Tibial nerve (tissue), 4 donors: ENCODE data around the gene STAMBPL1. TPM values are rescaled to one million over a fixed set of nuclear protein-coding genes. Genes with fewer than 3 reads are reported as not detected.

Experiments
- DNase-seq, 2 donors: peaks; one replicate each; pipeline ENCODE4 v3.0.0-alpha.2; 2019; ENCODE audit warnings: low spot score in 2 of 2
- H3K27ac ChIP-seq, 4 donors: fragments of 200-600 bp; sonication (generic) in 3 of 4; one replicate each; pipeline ENCODE4 v1.5.1; 2017 to 2019; ENCODE audit warnings: mild to moderate bottlenecking in 1 of 4
- H3K27me3 ChIP-seq, 2 donors: fragments of 200-600 bp; sonication (generic) in 1 of 2; one replicate each; pipeline versions ENCODE4 v1.5.1 to v1.6.0; 2017 to 2019
- H3K36me3 ChIP-seq, 3 donors: fragments of 200-600 bp; sonication (generic); one replicate each; pipeline ENCODE4 v1.5.1; 2018 to 2019
- H3K4me1 ChIP-seq, 4 donors: fragments of 200-600 bp; sonication (generic) in 3 of 4; one replicate each; pipeline ENCODE4 v1.5.1; 2017 to 2019
- H3K4me3 ChIP-seq, 4 donors: fragments of 200-600 bp; sonication (generic) in 3 of 4; one replicate each; pipeline ENCODE4 v1.5.1; 2017 to 2019; ENCODE audit warnings: mild to moderate bottlenecking in 1 of 4, moderate library complexity in 1 of 4
- H3K9me3 ChIP-seq, 4 donors: fragments of 200-600 bp; sonication (generic) in 3 of 4; one replicate each; pipeline ENCODE4 v1.5.1; 2017 to 2019
- CTCF ChIP-seq, 5 experiments: fragments of 200-600 bp in 3 of 5; fragments of 450-650 bp in 2 of 5; sonication (generic) in 3 of 5; IDR thresholded peaks; one replicate each; pipeline ENCODE4 v1.5.1; 2016 to 2019; ENCODE audit warnings: antibody characterized with exemption in 5 of 5, mild to moderate bottlenecking in 3 of 5, moderate library complexity in 2 of 5
- EP300 ChIP-seq, 2 donors: sonication (generic); formaldehyde crosslinking; IDR thresholded peaks; one replicate each; pipeline ENCODE4 v1.6.1; 2017; ENCODE audit warnings: antibody characterized with exemption in 2 of 2, mild to moderate bottlenecking in 1 of 2
- POLR2A ChIP-seq, 2 donors: fragments of 450-650 bp; IDR thresholded peaks; one replicate each; pipeline ENCODE4 v1.6.1; 2017; ENCODE audit warnings: antibody characterized with exemption in 2 of 2, mild to moderate bottlenecking in 2 of 2, moderate library complexity in 2 of 2
- WGBS, 2 donors: methylation state at CpG; one replicate each; pipeline ENCODE4 v1.1.5; 2018; 5-methylcytosine and 5-hydroxymethylcytosine counted together
- total RNA-seq, 4 donors: library from RNA; depleted of rRNA; stranded (reverse); fragments of >200 nt; gene quantifications; one replicate each; pipeline ENCODE4 v1.1.0, GENCODE V29; 2016

Gene STAMBPL1
- total RNA-seq, 4 donors from 2014 or later: 14.2 to 34.5 (median 25.5) TPM

DNA sequence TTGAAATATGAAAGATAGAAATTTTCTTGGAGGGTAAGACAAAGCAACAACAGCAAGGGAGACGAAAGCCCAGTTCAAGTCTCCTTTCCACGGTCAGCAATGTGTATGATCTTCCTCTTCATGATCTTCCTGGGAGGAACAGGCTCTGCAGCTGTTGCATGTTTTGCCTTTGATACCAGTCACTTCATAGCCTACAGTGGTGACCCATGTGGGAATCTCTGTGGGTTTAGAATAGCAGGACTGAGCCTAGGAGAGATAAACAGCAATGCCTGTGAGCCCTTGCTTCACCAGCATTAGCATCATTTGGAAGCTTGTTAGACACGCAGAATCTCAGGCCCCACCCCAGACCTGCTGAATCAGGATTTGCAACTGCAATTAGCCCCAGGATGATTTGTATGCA is 31.8 kb downstream of the STAMBPL1 start:
- Histone ChIP-seq H3K9me3 (no peaks in the 10 kb centered on the region), H3K27me3 (no peaks in the 10 kb centered on the region), H3K36me3 (no peaks in the 10 kb centered on the region), H3K4me1 (peaks cover 0 to 4% (median 0%) of the 10 kb centered on the region in 4 donors), H3K4me3 (no peak overlapping the region), H3K27ac (no peak overlapping the region)
- 86 to 95% methylated on average over 3 of the region's 3 CpGs for WGBS, 2 donors
- DNase-seq: no peak
- TF ChIP-seq EP300 (IDR thresholded peaks at IDR 0.05) (no peak), POLR2A (IDR thresholded peaks at IDR 0.05) (no peak), CTCF (IDR thresholded peaks at IDR 0.05) (no peak)

DNA sequence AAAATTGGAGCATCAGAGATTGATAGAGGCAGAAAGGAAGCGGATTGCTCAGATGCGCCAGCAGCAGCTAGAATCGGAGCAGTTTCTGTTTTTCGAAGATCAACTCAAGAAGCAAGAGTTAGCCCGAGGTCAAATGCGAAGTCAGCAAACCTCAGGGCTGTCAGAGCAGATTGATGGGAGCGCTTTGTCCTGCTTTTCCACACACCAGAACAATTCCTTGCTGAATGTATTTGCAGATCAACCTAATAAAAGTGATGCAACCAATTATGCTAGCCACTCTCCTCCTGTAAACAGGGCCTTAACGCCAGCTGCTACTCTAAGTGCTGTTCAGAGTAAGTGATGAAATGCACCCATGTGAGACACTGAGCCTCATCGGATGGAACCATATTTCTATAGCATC is 33.1 kb downstream of the STAMBPL1 start:
- Histone ChIP-seq H3K27me3 (no peaks in the 10 kb centered on the region), H3K27ac (peak overlapping the region in 2 of 4 donors; percentile 60 to 66), H3K36me3 (no peaks in the 10 kb centered on the region), H3K9me3 (no peaks in the 10 kb centered on the region), H3K4me1 (peaks cover 0 to 4% (median 0%) of the 10 kb centered on the region in 4 donors), H3K4me3 (peak overlapping the region in 1 of 4 donors; percentile 4)
- 44 to 58% methylated on average over 9 of the region's 9 CpGs for WGBS, 2 donors
- DNase-seq: no peak
- TF ChIP-seq EP300 (IDR thresholded peaks at IDR 0.05) (peak in 1 of 2 donors; percentile 14), CTCF (IDR thresholded peaks at IDR 0.05) (no peak), POLR2A (IDR thresholded peaks at IDR 0.05) (no peak)

DNA sequence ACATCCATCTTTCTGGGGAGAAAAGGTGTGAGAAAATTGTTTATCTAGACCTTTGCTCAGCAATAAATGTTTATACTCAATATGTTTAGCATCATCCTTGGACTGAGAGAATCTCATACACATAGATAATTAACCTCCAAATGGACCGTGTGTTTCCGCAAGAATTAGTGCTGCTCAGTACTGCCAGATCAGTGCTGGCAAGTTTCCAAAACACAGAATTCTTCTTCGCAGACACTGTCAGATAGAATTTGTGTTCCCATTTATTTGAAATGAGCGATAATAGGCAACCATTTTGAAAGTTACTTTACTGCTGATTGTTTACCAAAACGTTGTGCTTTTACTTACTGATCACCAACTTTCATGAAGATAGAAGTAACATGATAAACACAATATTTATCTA is 33.7 kb downstream of the STAMBPL1 start:
- peaks cover 0 to 4% (median 0%) of the 10 kb centered on the region in 4 donors for H3K4me1 ChIP-seq
- no peak overlapping the region for H3K4me3 ChIP-seq
- no peak for DNase-seq
- no peak overlapping the region for H3K27ac ChIP-seq
- TF ChIP-seq CTCF (IDR thresholded peaks at IDR 0.05) (no peak), POLR2A (IDR thresholded peaks at IDR 0.05) (no peak), EP300 (IDR thresholded peaks at IDR 0.05) (no peak)
- H3K27me3 ChIP-seq: no peaks in the 10 kb centered on the region
- no peaks in the 10 kb centered on the region for H3K9me3 ChIP-seq
- H3K36me3 ChIP-seq: no peaks in the 10 kb centered on the region
- 52 to 54% methylated on average over 5 of the region's 5 CpGs for WGBS, 2 donors

DNA sequence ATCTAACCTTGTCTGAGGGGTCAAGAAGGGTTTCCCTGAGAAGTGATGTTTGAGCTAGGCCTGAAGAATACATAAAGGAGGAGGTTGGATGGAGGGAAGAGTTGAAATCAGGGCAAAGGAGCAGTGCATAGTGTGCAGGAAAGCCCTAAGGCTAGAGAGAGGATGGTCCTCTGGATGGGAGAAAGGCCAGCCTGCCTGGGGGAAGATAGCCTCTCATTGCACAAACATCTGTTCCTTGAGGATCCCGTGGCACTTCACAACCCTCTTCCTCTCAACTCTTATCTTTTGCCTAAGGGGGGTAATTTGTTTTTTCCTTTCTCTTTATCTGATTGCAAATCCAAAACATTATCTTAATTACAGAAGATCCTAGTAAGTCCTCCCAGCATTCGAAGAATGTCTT is 35.7 kb downstream of the STAMBPL1 start:
- H3K4me1 ChIP-seq: peaks cover 0 to 10% (median 0%) of the 10 kb centered on the region in 4 donors
- TF ChIP-seq POLR2A (IDR thresholded peaks at IDR 0.05): no peak
- H3K4me3 ChIP-seq: no peak overlapping the region
- WGBS, 2 donors: 79 to 84% methylated on average over 2 of the region's 2 CpGs
- DNase-seq: no peak
- no peaks in the 10 kb centered on the region for H3K36me3 ChIP-seq
- H3K27ac ChIP-seq: no peak overlapping the region
- no peaks in the 10 kb centered on the region for H3K27me3 ChIP-seq
- no peaks in the 10 kb centered on the region for H3K9me3 ChIP-seq

GRCh38 chr10:88916231-88916630 is 36.2 kb downstream of the STAMBPL1 start:
- H3K4me3 ChIP-seq: no peak overlapping the region
- TF ChIP-seq POLR2A (IDR thresholded peaks at IDR 0.05) (no peak), EP300 (IDR thresholded peaks at IDR 0.05) (no peak), CTCF (IDR thresholded peaks at IDR 0.05) (no peak)
- H3K27ac ChIP-seq: no peak overlapping the region
- H3K4me1 ChIP-seq: peaks cover 0 to 14% (median 2%) of the 10 kb centered on the region in 4 donors
- DNase-seq: no peak
- no peaks in the 10 kb centered on the region for H3K9me3 ChIP-seq
- H3K36me3 ChIP-seq: no peaks in the 10 kb centered on the region
- H3K27me3 ChIP-seq: no peaks in the 10 kb centered on the region

GRCh38 chr10:88916986-88917385 is 36.9 kb downstream of the STAMBPL1 start:
- Histone ChIP-seq H3K4me3 (no peak overlapping the region), H3K27me3 (no peaks in the 10 kb centered on the region), H3K4me1 (peaks cover 0 to 16% (median 2%) of the 10 kb centered on the region in 4 donors), H3K27ac (no peak overlapping the region), H3K36me3 (no peaks in the 10 kb centered on the region), H3K9me3 (no peaks in the 10 kb centered on the region)
- WGBS, 2 donors: 92 to 97% methylated on average over 3 of the region's 3 CpGs
- TF ChIP-seq EP300 (IDR thresholded peaks at IDR 0.05): no peak
- no peak for TF ChIP-seq CTCF (IDR thresholded peaks at IDR 0.05)
- no peak for TF ChIP-seq POLR2A (IDR thresholded peaks at IDR 0.05)
- no peak for DNase-seq
